ENCODE results near the gene VEZT. TPM values are rescaled to one million over a fixed set of nuclear protein-coding genes. Genes with fewer than 3 reads are reported as not detected.

The VEZT gene
- total RNA-seq, 2 experiments from 2014 or later, result 52.6 to 57.2 TPM

DNA sequence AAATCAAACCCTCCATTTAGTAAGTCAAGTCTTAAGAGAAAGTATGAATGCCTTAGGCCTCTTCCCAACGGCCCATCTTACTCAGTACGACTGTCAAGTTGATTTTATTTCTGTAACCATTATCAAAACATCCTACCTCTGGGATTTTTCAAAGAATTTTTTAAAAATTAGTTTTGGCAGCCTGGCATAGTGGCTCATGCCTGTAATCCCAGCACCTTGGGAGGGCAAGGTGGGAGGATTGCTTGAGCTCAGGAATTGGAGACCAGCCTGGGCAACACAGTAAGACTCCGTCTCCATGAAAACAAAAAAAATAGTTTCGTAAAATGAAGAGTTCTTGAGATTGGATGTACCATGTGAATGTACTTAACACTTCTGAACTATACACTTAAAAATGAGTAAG, 4.5 kb upstream of the VEZT start:
- no peaks in the 10 kb centered on the region for H3K9me3 Mint-ChIP-seq
- CTCF ChIA-PET, result no interaction called here

DNA sequence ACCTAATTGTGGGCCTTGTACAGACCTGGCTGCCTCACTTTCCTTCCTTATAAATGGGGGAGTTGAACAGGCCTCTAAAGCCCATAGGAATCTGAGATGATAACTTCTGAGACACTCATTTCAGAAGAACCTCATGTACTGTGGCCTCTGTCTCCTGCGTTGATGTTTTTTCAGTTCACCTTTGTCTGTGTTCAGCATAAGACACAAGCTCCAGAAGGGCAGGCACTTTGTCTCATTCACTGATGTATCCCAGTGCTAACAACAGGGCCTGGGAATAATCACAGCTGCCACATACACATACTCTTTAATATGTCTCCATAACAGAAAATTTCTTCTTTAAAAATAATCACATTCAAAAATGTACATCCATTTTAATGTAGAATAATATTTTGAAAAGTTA, 3.7 kb upstream of the VEZT start:
- Mint-ChIP-seq H3K9me3 (no peaks in the 10 kb centered on the region), H3K36me3 (ENCODE audit: low read depth) (peaks cover 10% of the 10 kb centered on the region), H3K27me3 (peaks cover 4% of the 10 kb centered on the region), H3K27ac (no peak overlapping the region), H3K4me1 (ENCODE audit: low read depth) (peaks cover 26% of the 10 kb centered on the region), H3K4me3 (no peak overlapping the region)
- DNase-seq (no peak), ATAC-seq (ENCODE audit: poor library complexity) (no peak)
- H3K36me3 ChIP-seq (ENCODE audit: insufficient read depth, low read length), result no peaks in the 10 kb centered on the region
- intact Hi-C loops (cut with DNase I, micrococcal nuclease), result loop anchor here in 1 of 2 experiments (10.0 kb wide), 1 partner anchor 209 kb away; the partner anchor contains the start of gene NDUFA12
- no peaks in the 10 kb centered on the region for H3K9me3 ChIP-seq (ENCODE audit: control insufficient read depth in 1 of 2, insufficient read depth in 1 of 2, low read length in 2 of 2)
- H3K27me3 ChIP-seq (ENCODE audit: control insufficient read depth in 1 of 2, insufficient read depth in 2 of 2, low read length in 2 of 2), result no peaks in the 10 kb centered on the region
- TF ChIP-seq, protein P1, sequence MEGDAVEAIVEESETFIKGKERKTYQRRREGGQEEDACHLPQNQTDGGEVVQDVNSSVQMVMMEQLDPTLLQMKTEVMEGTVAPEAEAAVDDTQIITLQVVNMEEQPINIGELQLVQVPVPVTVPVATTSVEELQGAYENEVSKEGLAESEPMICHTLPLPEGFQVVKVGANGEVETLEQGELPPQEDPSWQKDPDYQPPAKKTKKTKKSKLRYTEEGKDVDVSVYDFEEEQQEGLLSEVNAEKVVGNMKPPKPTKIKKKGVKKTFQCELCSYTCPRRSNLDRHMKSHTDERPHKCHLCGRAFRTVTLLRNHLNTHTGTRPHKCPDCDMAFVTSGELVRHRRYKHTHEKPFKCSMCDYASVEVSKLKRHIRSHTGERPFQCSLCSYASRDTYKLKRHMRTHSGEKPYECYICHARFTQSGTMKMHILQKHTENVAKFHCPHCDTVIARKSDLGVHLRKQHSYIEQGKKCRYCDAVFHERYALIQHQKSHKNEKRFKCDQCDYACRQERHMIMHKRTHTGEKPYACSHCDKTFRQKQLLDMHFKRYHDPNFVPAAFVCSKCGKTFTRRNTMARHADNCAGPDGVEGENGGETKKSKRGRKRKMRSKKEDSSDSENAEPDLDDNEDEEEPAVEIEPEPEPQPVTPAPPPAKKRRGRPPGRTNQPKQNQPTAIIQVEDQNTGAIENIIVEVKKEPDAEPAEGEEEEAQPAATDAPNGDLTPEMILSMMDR (IDR thresholded peaks at IDR 0.05), result no peak
- H3K4me1 ChIP-seq (ENCODE audit: insufficient read depth, low read length), result peaks cover 7% of the 10 kb centered on the region
- POLR2A ChIA-PET, result no interaction called here
- H3K4me3 ChIP-seq (ENCODE audit: low read length), result no peak overlapping the region
- H3K27ac ChIP-seq (ENCODE audit: low read depth in 1 of 2, low read length in 2 of 2), result no peak overlapping the region
- CTCF ChIA-PET, result no interaction called here

More for the DNA sequence above, 4.5 kb upstream of the VEZT start:
- Histone ChIP-seq H3K4me3 (ENCODE audit: low read length) (no peak overlapping the region), H3K36me3 (ENCODE audit: insufficient read depth, low read length) (no peaks in the 10 kb centered on the region), H3K27me3 (ENCODE audit: control insufficient read depth in 1 of 2, insufficient read depth in 2 of 2, low read length in 2 of 2) (no peaks in the 10 kb centered on the region), H3K27ac (ENCODE audit: low read depth in 1 of 2, low read length in 2 of 2) (no peak overlapping the region), H3K4me1 (ENCODE audit: insufficient read depth, low read length) (peaks cover 4% of the 10 kb centered on the region), H3K9me3 (ENCODE audit: control insufficient read depth in 1 of 2, insufficient read depth in 1 of 2, low read length in 2 of 2) (no peaks in the 10 kb centered on the region)
- no peak overlapping the region for H3K4me3 Mint-ChIP-seq
- no peak for DNase-seq
- TF ChIP-seq, protein P1 (IDR thresholded peaks at IDR 0.05), result no peak
- peaks cover 18% of the 10 kb centered on the region for H3K4me1 Mint-ChIP-seq (ENCODE audit: low read depth)
- no peak for ATAC-seq (ENCODE audit: poor library complexity)
- peaks cover 4% of the 10 kb centered on the region for H3K27me3 Mint-ChIP-seq
- no peak overlapping the region for H3K27ac Mint-ChIP-seq
- intact Hi-C loops (cut with DNase I, micrococcal nuclease), result loop anchor here in 1 of 2 experiments (10.0 kb wide), 1 partner anchor 208 kb away; the partner anchor contains the start of gene NDUFA12
- peaks cover 5% of the 10 kb centered on the region for H3K36me3 Mint-ChIP-seq (ENCODE audit: low read depth)
- POLR2A ChIA-PET, result interaction anchor here (1.2 kb wide), 1 partner anchor 261 kb away, joined by 3 read pairs; no protein-coding TSS in a partner anchor

DNA sequence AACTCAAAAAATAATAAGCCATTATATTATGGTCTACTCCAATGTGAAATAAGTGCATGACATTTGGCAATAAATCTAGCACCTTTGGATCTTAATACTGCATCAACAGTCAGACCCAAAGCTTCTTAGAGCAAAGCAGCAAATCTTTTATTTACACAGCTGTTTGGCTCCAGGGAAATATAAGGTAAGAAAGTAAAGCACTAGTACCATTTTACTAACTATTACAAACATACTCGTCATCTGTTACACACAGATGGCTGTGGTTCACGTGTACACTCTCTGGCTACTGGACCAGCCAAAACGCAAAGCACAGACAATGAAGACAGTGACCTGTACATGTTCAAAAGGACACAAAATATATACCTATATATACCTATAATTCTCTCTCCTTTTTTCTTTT, 3.1 kb upstream of the VEZT start:
- Mint-ChIP-seq H3K9me3 (no peaks in the 10 kb centered on the region), H3K4me1 (ENCODE audit: low read depth) (peaks cover 32% of the 10 kb centered on the region), H3K36me3 (ENCODE audit: low read depth) (peaks cover 10% of the 10 kb centered on the region), H3K27me3 (peaks cover 4% of the 10 kb centered on the region), H3K27ac (no peak overlapping the region), H3K4me3 (peak overlapping the region; percentile 10)
- no peaks in the 10 kb centered on the region for H3K27me3 ChIP-seq (ENCODE audit: control insufficient read depth in 1 of 2, insufficient read depth in 2 of 2, low read length in 2 of 2)
- H3K9me3 ChIP-seq (ENCODE audit: control insufficient read depth in 1 of 2, insufficient read depth in 1 of 2, low read length in 2 of 2), result no peaks in the 10 kb centered on the region
- intact Hi-C loops (cut with DNase I, micrococcal nuclease), result loop anchor here in 1 of 2 experiments (10.0 kb wide), 1 partner anchor 210 kb away; the partner anchor contains the start of gene NDUFA12
- H3K27ac ChIP-seq (ENCODE audit: low read depth in 1 of 2, low read length in 2 of 2), result no peak overlapping the region
- H3K4me3 ChIP-seq (ENCODE audit: low read length), result no peak overlapping the region
- H3K36me3 ChIP-seq (ENCODE audit: insufficient read depth, low read length), result no peaks in the 10 kb centered on the region
- peaks cover 7% of the 10 kb centered on the region for H3K4me1 ChIP-seq (ENCODE audit: insufficient read depth, low read length)
- DNase-seq (no peak), ATAC-seq (ENCODE audit: poor library complexity) (no peak)
- TF ChIP-seq, protein P1 (IDR thresholded peaks at IDR 0.05), result no peak
- CTCF ChIA-PET, result interaction anchor here (1.2 kb wide), 1 partner anchor 16 kb away, joined by 3 read pairs; no protein-coding TSS in a partner anchor
- POLR2A ChIA-PET, result no interaction called here

Measured in CD4-positive, alpha-beta T cell (primary cell).